K562 (cell line): ENCODE measurements around the gene IL12RB2. TPM values are rescaled to one million over a fixed set of nuclear protein-coding genes. Genes with fewer than 3 reads are reported as not detected.
A peak's percentile ranks its signal among the peaks of the same experiment; 100 is the strongest.

Experiments used
- ATAC-seq: fragments of 200-7000 bp; cut with Tn5 transposase; 3 replicates; pipeline ENCODE4 v1.9.1; 2020; ENCODE audit warnings: moderate library complexity
- BruUV-seq: library from RNA; stranded (reverse); fragments of 400-500 nt; replicated peaks from 2 replicates; lab custom pipeline; 2021; lab: Mats Ljungman, UMichigan
- CTCF ChIA-PET: fragments of 300-600 bp; formaldehyde crosslinking; extraction: SDS; loops from one replicate; lab custom pipeline; 2021; ENCODE audit warnings: low intra/inter-chr PET ratio; lab: Yijun Ruan, JAX
- POLR2A ChIA-PET: fragments of 300-600, 350-650 bp; sonication (Branson Sonifier 250); formaldehyde crosslinking; extraction: SDS; loops from one replicate; lab custom pipeline; 2021; ENCODE audit warnings: antibody characterized with exemption, inconsistent platforms; lab: Yijun Ruan, JAX
- DNase-seq, 4 experiments: peaks; one replicate each; pipeline versions ENCODE4 v3.0.0 to v3.0.0-alpha.2; 2011 to 2018; ENCODE audit warnings: low spot score in 3 of 4, mixed read lengths in 3 of 4; ENCODE audit errors: extremely low read depth in 1 of 4
- FAIRE-seq: peaks from 2 replicates; lab custom pipeline; 2011; peaks lifted over from hg19 to GRCh38; lab: Jason Lieb, UNC
- H2AFZ ChIP-seq: 2 replicates; pipeline ENCODE4 v1.6.0; 2011; ENCODE audit warnings: low read depth, low read length, control low read depth, inconsistent platforms
- H3K27ac ChIP-seq: fragments of 200-600 bp; 3 replicates; pipeline ENCODE4 v1.8.0; 2011; ENCODE audit warnings: low read depth, mild to moderate bottlenecking, control low read depth, inconsistent platforms, low read length, moderate library complexity, mixed read lengths; ENCODE audit errors: extremely low read depth
- H3K27me3 ChIP-seq, 2 experiments: fragments of 300-600 bp in 1 of 2; 2 replicates in 1 of 2; 3 replicates in 1 of 2; pipeline versions ENCODE4 v1.6.0 to v1.8.0; 2011; ENCODE audit warnings: inconsistent platforms in 2 of 2, low read length in 2 of 2, mild to moderate bottlenecking in 1 of 2, mixed read lengths in 1 of 2, moderate library complexity in 1 of 2; ENCODE audit not compliant: control insufficient read depth in 2 of 2, insufficient read depth in 2 of 2
- H3K36me3 ChIP-seq: fragments of 300-600 bp; 3 replicates; pipeline ENCODE4 v1.8.0; 2011; ENCODE audit warnings: mild to moderate bottlenecking, low read length, inconsistent platforms; ENCODE audit not compliant: control insufficient read depth, insufficient read depth
- H3K4me1 ChIP-seq, 2 experiments: fragments of 200-600 bp in 1 of 2; replicated peaks in 1 of 2; 2 replicates in 1 of 2; 3 replicates in 1 of 2; pipeline versions ENCODE4 v1.5.1 to v1.8.0; 2011; ENCODE audit warnings: inconsistent platforms in 2 of 2, low read length in 2 of 2, mild to moderate bottlenecking in 1 of 2, mixed read lengths in 1 of 2, moderate library complexity in 1 of 2; ENCODE audit not compliant: control insufficient read depth in 2 of 2, insufficient read depth in 2 of 2
- H3K4me2 ChIP-seq: 2 replicates; pipeline ENCODE4 v1.6.1; 2011; ENCODE audit warnings: low read length, control low read depth, inconsistent platforms, mixed read lengths; ENCODE audit not compliant: insufficient read depth
- H3K4me3 ChIP-seq: fragments of 200-600 bp; sonication (generic), shearing (Covaris generic); 2 replicates; pipeline ENCODE4 v1.5.1; 2016; ENCODE audit warnings: control low read depth, inconsistent platforms
- H3K79me2 ChIP-seq: fragments of 200-600 bp; 3 replicates; pipeline ENCODE4 v1.8.0; 2011; ENCODE audit warnings: low read length, inconsistent platforms; ENCODE audit not compliant: control insufficient read depth, insufficient read depth
- H3K9ac ChIP-seq, 2 experiments: 2 replicates each; pipeline versions ENCODE4 v1.6.0 to v1.6.1; 2011; ENCODE audit warnings: low read depth in 2 of 2, low read length in 2 of 2, control low read depth in 1 of 2, inconsistent platforms in 1 of 2, mild to moderate bottlenecking in 1 of 2, mixed read lengths in 1 of 2; ENCODE audit not compliant: insufficient read depth in 1 of 2
- H3K9me1 ChIP-seq: one replicate; pipeline ENCODE4 v1.6.0; 2011; ENCODE audit warnings: inconsistent platforms, mild to moderate bottlenecking, low read length, moderate library complexity; ENCODE audit not compliant: control insufficient read depth, insufficient read depth
- H3K9me3 ChIP-seq: replicated peaks from 2 replicates; pipeline ENCODE4 v1.5.1; 2011; ENCODE audit warnings: low read depth, low read length, inconsistent platforms; ENCODE audit not compliant: control insufficient read depth, insufficient read depth
- H4K20me1 ChIP-seq: replicated peaks from 2 replicates; pipeline ENCODE4 v1.6.1; 2011; ENCODE audit warnings: low read length, inconsistent platforms, mixed read lengths; ENCODE audit not compliant: control insufficient read depth, insufficient read depth
- SFPQ ChIP-seq: fragments of 200-400 bp; formaldehyde crosslinking; IDR thresholded peaks from 2 replicates; pipeline ENCODE4 v1.6.1; 2017; ENCODE audit warnings: mild to moderate bottlenecking, low read depth, low read length, moderate library complexity
- THAP12 ChIP-seq: fragments of 250-450 bp; sonication (Bioruptor Pico); IDR thresholded peaks from 2 replicates; pipeline ENCODE4 v1.9.0; 2021; ENCODE audit warnings: mild to moderate bottlenecking, inconsistent platforms
- ZNF316 ChIP-seq: fragments of 450-650 bp; IDR thresholded peaks from 2 replicates; pipeline ENCODE4 v1.6.1; 2016
- WGBS: fragments of 100-300 bp; shearing (Covaris generic); methylation state at CpG from one replicate; pipeline ENCODE4 v1.1.6; 2016; ENCODE audit warnings: low coverage, mixed read lengths; ENCODE audit not compliant: insufficient coverage; ENCODE audit errors: missing lambda C conversion rate; 5-methylcytosine and 5-hydroxymethylcytosine counted together
- in situ Hi-C: fragments of 300-500 bp; cut with MboI; formaldehyde crosslinking; loops from 4 replicates; pipeline ENCODE4 v1.15.0; 2018; ENCODE audit warnings: inconsistent platforms, mixed read lengths
- intact Hi-C: fragments of 100-400 bp; cut with micrococcal nuclease; formaldehyde crosslinking; loops from 2 replicates; pipeline ENCODE4 v1.14.2; 2022
- polyA plus RNA-seq, 8 experiments: library from polyadenylated mRNA; depleted of rRNA in 4 of 8; stranded (reverse) in 5 of 8; unstranded in 3 of 8; fragments of >200 nt; fragmentation: Nextera tagmentation in 2 of 8; fragmentation: Illumina TruSeq in 1 of 8; extraction: Ambion mirVana in 2 of 8; extraction: Trizol in 1 of 8; gene quantifications; 2 replicates each; pipeline versions ENCODE4 v1.2.1 to v1.2.3, GENCODE V29; 2011 to 2014; ENCODE audit warnings: inconsistent platforms in 1 of 8, missing spikeins in 1 of 8
- total RNA-seq, 7 experiments: library from RNA; depleted of rRNA in 6 of 7; stranded (reverse); fragments of >200 nt in 6 of 7; fragmentation: Illumina TruSeq in 2 of 7; extraction: Trizol in 2 of 7; gene quantifications; 2 replicates each; pipeline versions ENCODE4 v1.2.1 to v1.2.3, GENCODE V29; 2011 to 2021; ENCODE audit warnings: low replicate concordance in 1 of 7

Gene IL12RB2
- total and polyA plus RNA-seq, 9 of the 15 experiments (the other 6 are each of a cell fraction or from before 2014, with no cell fraction given) = 0.39 to 3.3 (median 1.9) TPM

- no peaks in the 10 kb centered on the region for H3K79me2 ChIP-seq
- no peak overlapping the region for H3K9ac ChIP-seq
- 37% methylated on average over 3 of the region's 3 CpGs for WGBS
- no peaks in the 10 kb centered on the region for H3K4me1 ChIP-seq
- intact Hi-C loops = no loop called here
- no TSS peak for BruUV-seq
- H3K4me3 ChIP-seq = no peak overlapping the region
- TF ChIP-seq THAP12 (CRISPR knock-in tag) (no peak), ZNF316 (peak; percentile 29; the same call in 1 of the 2 replicates), SFPQ (no peak)
- no peaks in the 10 kb centered on the region for H3K9me3 ChIP-seq
- DNase-seq (no peak), FAIRE-seq (no peak), ATAC-seq (no peak)
- in situ Hi-C loops = no loop called here
- peaks cover 2% of the 10 kb centered on the region; the same call in 1 of the 3 replicates for H3K36me3 ChIP-seq
- no peak overlapping the region for H3K4me2 ChIP-seq
- no peaks in the 10 kb centered on the region for H3K9me1 ChIP-seq
- no peak overlapping the region for H3K27ac ChIP-seq
- POLR2A ChIA-PET = no interaction called here
- CTCF ChIA-PET = no interaction called here
- H4K20me1 ChIP-seq = no peaks in the 10 kb centered on the region
- H3K27me3 ChIP-seq = no peaks in the 10 kb centered on the region
- H2AFZ ChIP-seq = no peak overlapping the region
Measured at GRCh38 chr1:67333603-67334002, 25.9 kb downstream of the IL12RB2 start.
